HCT116 (cell line): ENCODE data around the gene ACSL5. TPM values are rescaled to one million over a fixed set of nuclear protein-coding genes. Genes with fewer than 3 reads are reported as not detected.

ENCODE experiments used
- ATAC-seq: fragments of 200-7000 bp; cut with Tn5 transposase; 2 replicates; pipeline ENCODE4 v1.9.1; 2020; ENCODE audit warnings: mild to moderate bottlenecking, moderate library complexity
- BruUV-seq: library from RNA; stranded (reverse); fragments of 400-500 nt; replicated peaks from 2 replicates; lab custom pipeline; 2021; lab: Mats Ljungman, UMichigan
- CTCF ChIA-PET: fragments of 300-600 bp; sonication (Branson Sonifier 250); formaldehyde crosslinking; loops from one replicate; lab custom pipeline; 2021; ENCODE audit warnings: antibody characterized with exemption; lab: Charles Lee
- POLR2A ChIA-PET: fragments of 300-600, 350-600 bp; sonication (Branson Sonifier 250); formaldehyde crosslinking; loops from one replicate; lab custom pipeline; 2021; ENCODE audit warnings: antibody characterized with exemption; lab: Charles Lee
- RAD21 ChIA-PET, 2 experiments: fragments of 300-600 bp; sonication (Branson Sonifier 250); formaldehyde crosslinking; loops; one replicate each; lab custom pipeline; 2023; ENCODE audit warnings: low total read pairs in 2 of 2; ENCODE audit not compliant: uncharacterized antibody in 2 of 2, unreplicated experiment in 2 of 2, low non-redundant PET in 1 of 2; lab: Charles Lee
- DNase-seq: peaks from one replicate; pipeline ENCODE4 v3.0.0-alpha.2; 2010; ENCODE audit warnings: low read depth, low spot score
- H2AFZ ChIP-seq: fragments of 200-600 bp; shearing (Covaris generic), sonication (generic); 2 replicates; pipeline ENCODE4 v1.6.1; 2017; ENCODE audit warnings: low read depth, mixed run types, mixed read lengths, antibody characterized with exemption, low read length; ENCODE audit not compliant: poor library complexity, severe bottlenecking
- H3K27ac ChIP-seq: 2 replicates; pipeline ENCODE4 v1.5.1; 2012; ENCODE audit warnings: low read depth, low read length
- H3K27me3 ChIP-seq: fragments of 200-600 bp; sonication (generic); 2 replicates; pipeline ENCODE4 v1.6.1; 2016; ENCODE audit warnings: mixed run types, low read length, mixed read lengths; ENCODE audit not compliant: insufficient read depth
- H3K36me3 ChIP-seq, 2 experiments: fragments of 200-500 bp in 1 of 2; fragments of 200-600 bp in 1 of 2; sonication (Bioruptor generic) in 1 of 2; sonication (generic) in 1 of 2; 2 replicates each; pipeline versions ENCODE4 v1.5.1 to v1.6.1; 2014 to 2016; ENCODE audit warnings: low read length in 2 of 2, inconsistent platforms in 1 of 2, mixed read lengths in 1 of 2, mixed run types in 1 of 2; ENCODE audit not compliant: insufficient read depth in 2 of 2, control insufficient read depth in 1 of 2
- H3K4me1 ChIP-seq, 2 experiments: fragments of 200-600 bp in 1 of 2; sonication (generic) in 1 of 2; 2 replicates each; pipeline versions ENCODE4 v1.5.1 to v1.6.1; 2012 to 2017; ENCODE audit warnings: low read length in 2 of 2, inconsistent platforms in 1 of 2, mild to moderate bottlenecking in 1 of 2, mixed read lengths in 1 of 2, mixed run types in 1 of 2, moderate library complexity in 1 of 2; ENCODE audit not compliant: insufficient read depth in 2 of 2, control insufficient read depth in 1 of 2
- H3K4me2 ChIP-seq: fragments of 200-600 bp; sonication (generic); 2 replicates; pipeline ENCODE4 v1.6.1; 2017; ENCODE audit warnings: mixed run types, low read length, mixed read lengths
- H3K4me3 ChIP-seq, 2 experiments: fragments of 200-600 bp in 1 of 2; sonication (generic) in 1 of 2; replicated peaks in 1 of 2; 2 replicates each; pipeline ENCODE4 v1.5.1; 2011 to 2016; ENCODE audit warnings: low read length in 2 of 2, control low read depth in 1 of 2, low read depth in 1 of 2, mild to moderate bottlenecking in 1 of 2, mixed read lengths in 1 of 2, mixed run types in 1 of 2
- H3K79me2 ChIP-seq: fragments of 200-600 bp; sonication (generic); 2 replicates; pipeline ENCODE4 v1.6.1; 2017; ENCODE audit warnings: mild to moderate bottlenecking, mixed run types, low read length, moderate library complexity, mixed read lengths; ENCODE audit not compliant: insufficient read depth
- H3K9ac ChIP-seq: fragments of 200-600 bp; sonication (generic); 2 replicates; pipeline ENCODE4 v1.6.1; 2016; ENCODE audit warnings: low read length, mixed read lengths
- H3K9me2 ChIP-seq: fragments of 200-600 bp; sonication (generic), shearing (Covaris generic); 2 replicates; pipeline ENCODE4 v1.6.1; 2017; ENCODE audit warnings: mixed run types, mild to moderate bottlenecking, moderate library complexity; ENCODE audit not compliant: insufficient read depth
- H3K9me3 ChIP-seq, 2 experiments: fragments of 200-500 bp in 1 of 2; fragments of 200-600 bp in 1 of 2; sonication (Bioruptor generic) in 1 of 2; sonication (generic) in 1 of 2; 2 replicates each; pipeline ENCODE4 v1.6.1; 2014 to 2017; ENCODE audit warnings: low read length in 2 of 2, mixed read lengths in 2 of 2, inconsistent platforms in 1 of 2, low read depth in 1 of 2, mild to moderate bottlenecking in 1 of 2, mixed run types in 1 of 2, moderate library complexity in 1 of 2; ENCODE audit not compliant: control insufficient read depth in 1 of 2, insufficient read depth in 1 of 2
- H4K20me1 ChIP-seq: fragments of 200-600 bp; sonication (generic), shearing (Covaris generic); 2 replicates; pipeline ENCODE4 v1.6.1; 2017; ENCODE audit warnings: mixed run types, mild to moderate bottlenecking, moderate library complexity; ENCODE audit not compliant: insufficient read depth
- ATF3 ChIP-seq: IDR thresholded peaks from 2 replicates; pipeline ENCODE4 v1.6.1; 2012
- CEBPB ChIP-seq: IDR thresholded peaks from 2 replicates; pipeline ENCODE4 v1.6.1; 2012; ENCODE audit warnings: low read depth
- ELF1 ChIP-seq: IDR thresholded peaks from 2 replicates; pipeline ENCODE4 v1.6.1; 2012; ENCODE audit warnings: low read depth, borderline replicate concordance
- EZH2 ChIP-seq: fragments of 200-600 bp; sonication (generic); IDR thresholded peaks from 2 replicates; pipeline ENCODE4 v1.6.1; 2017; ENCODE audit warnings: antibody characterized with exemption, mixed run types
- EZH2phosphoT487 ChIP-seq: fragments of 200-600 bp; IDR thresholded peaks from 2 replicates; pipeline ENCODE4 v1.6.1; 2018; ENCODE audit warnings: antibody characterized with exemption, borderline replicate concordance
- FOSL1 ChIP-seq: IDR thresholded peaks from 2 replicates; pipeline ENCODE4 v1.6.1; 2012; ENCODE audit warnings: low read depth
- JUND ChIP-seq: IDR thresholded peaks from 2 replicates; pipeline ENCODE4 v1.6.1; 2012
- POLR2A ChIP-seq: IDR thresholded peaks from 2 replicates; pipeline ENCODE4 v1.7.0; 2011; ENCODE audit warnings: borderline replicate concordance; ENCODE audit not compliant: insufficient read depth, insufficient read length; ENCODE audit errors: extremely low read depth
- POLR2AphosphoS5 ChIP-seq: IDR thresholded peaks from 2 replicates; pipeline ENCODE4 v1.6.1; 2011; ENCODE audit warnings: mild to moderate bottlenecking, low read depth, low read length, moderate library complexity
- RAD21 ChIP-seq: IDR thresholded peaks from 2 replicates; pipeline ENCODE4 v1.6.1; 2012; ENCODE audit warnings: low read depth, mild to moderate bottlenecking
- SP1 ChIP-seq: IDR thresholded peaks from 2 replicates; pipeline ENCODE4 v1.6.1; 2012; ENCODE audit warnings: low read depth
- SRF ChIP-seq: IDR thresholded peaks from 2 replicates; pipeline ENCODE4 v1.6.1; 2012; ENCODE audit warnings: low read depth
- TCF7L2 ChIP-seq: IDR thresholded peaks from 2 replicates; pipeline ENCODE4 v1.7.0; 2011; ENCODE audit warnings: borderline replicate concordance, inconsistent platforms; ENCODE audit not compliant: insufficient read depth, insufficient read length; ENCODE audit errors: extremely low read depth
- YY1 ChIP-seq: IDR thresholded peaks from 2 replicates; pipeline ENCODE4 v1.6.1; 2011; ENCODE audit warnings: low read length, low read depth, moderate library complexity, mild to moderate bottlenecking; ENCODE audit not compliant: insufficient replicate concordance; ENCODE audit errors: extremely low read depth
- ZBTB33 ChIP-seq: IDR thresholded peaks from 2 replicates; pipeline ENCODE4 v1.6.1; 2011; ENCODE audit warnings: mild to moderate bottlenecking, low read length, moderate library complexity; ENCODE audit not compliant: insufficient replicate concordance; ENCODE audit errors: extremely low read depth
- ZFX ChIP-seq: fragments of 450-650 bp; IDR thresholded peaks from 2 replicates; pipeline ENCODE4 v1.6.1; 2017
- ZNF274 ChIP-seq: fragments of 200-500 bp; sonication (Bioruptor generic); IDR thresholded peaks from 2 replicates; pipeline ENCODE4 v1.6.1; 2014; ENCODE audit warnings: mild to moderate bottlenecking, low read depth, low read length, inconsistent platforms
- intact Hi-C: fragments of 100-400 bp; cut with micrococcal nuclease; formaldehyde crosslinking; loops from 2 replicates; pipeline ENCODE4 v1.10.0; 2022
- total RNA-seq: library from RNA; stranded (reverse); gene quantifications from one replicate; pipeline ENCODE4 v1.2.1, GENCODE V29; 2021; ENCODE audit not compliant: unreplicated experiment
- TF ChIP-seq, protein P1 (sequence below): IDR thresholded peaks from 2 replicates; pipeline ENCODE4 v1.6.1; 2012; ENCODE audit warnings: low read depth

The ACSL5 gene
- total RNA-seq, 1 experiment from 2014 or later = 195 TPM

DNA sequence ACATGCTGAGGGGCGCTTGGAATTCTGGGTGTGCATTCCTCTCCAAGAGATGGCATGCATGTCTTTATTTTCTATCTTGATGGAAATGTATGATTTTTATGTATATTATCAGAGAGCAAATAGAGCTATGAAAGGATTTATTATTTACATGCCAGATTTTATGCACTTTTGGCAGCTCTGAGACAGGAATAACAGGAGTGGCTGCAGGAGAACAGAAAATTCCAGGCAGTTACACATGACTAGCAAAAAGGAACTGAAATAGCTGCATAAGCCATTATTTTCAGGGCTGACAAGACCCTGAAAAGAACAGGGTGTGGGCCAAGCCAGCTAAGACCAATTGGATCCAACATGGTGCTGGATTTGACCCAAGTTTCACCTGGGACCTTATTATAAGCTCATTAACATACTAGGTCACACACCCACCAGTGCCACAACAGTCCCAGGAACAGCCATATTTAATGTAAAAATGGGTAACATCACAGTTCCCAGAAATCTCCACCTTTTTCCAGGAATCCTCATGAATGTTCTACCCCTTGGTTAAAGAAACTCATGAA lies 43.2 kb upstream of the ACSL5 start:
- POLR2A ChIA-PET = interaction anchor here (0.7 to 1.7 kb wide), 4 partner anchors 44 to 74 kb away, joined by 3 to 4 read pairs (median 4); no protein-coding TSS in a partner anchor
- H3K27ac ChIP-seq = peak overlapping the region; percentile 60
- H3K36me3 ChIP-seq = no peaks in the 10 kb centered on the region
- H3K9ac ChIP-seq = peak overlapping the region; percentile 48
- H3K27me3 ChIP-seq = no peaks in the 10 kb centered on the region
- no peak overlapping the region for H3K4me3 ChIP-seq
- peak overlapping the region; percentile 2 for H2AFZ ChIP-seq
- intact Hi-C loops = no loop called here
- BruUV-seq = no TSS peak
- H3K9me3 ChIP-seq = no peaks in the 10 kb centered on the region
- H3K79me2 ChIP-seq = no peaks in the 10 kb centered on the region
- CTCF ChIA-PET = interaction anchor here (0.8 to 1.7 kb wide), 4 partner anchors 15 to 194 kb away, joined by 3 to 9 read pairs (median 3); no protein-coding TSS in a partner anchor
- no peaks in the 10 kb centered on the region for H4K20me1 ChIP-seq
- DNase-seq (no peak), ATAC-seq (no peak)
- peak overlapping the region; percentile 67 for H3K4me2 ChIP-seq
- no peaks in the 10 kb centered on the region for H3K9me2 ChIP-seq
- RAD21 ChIA-PET = no interaction called here
- TF ChIP-seq, protein P1, sequence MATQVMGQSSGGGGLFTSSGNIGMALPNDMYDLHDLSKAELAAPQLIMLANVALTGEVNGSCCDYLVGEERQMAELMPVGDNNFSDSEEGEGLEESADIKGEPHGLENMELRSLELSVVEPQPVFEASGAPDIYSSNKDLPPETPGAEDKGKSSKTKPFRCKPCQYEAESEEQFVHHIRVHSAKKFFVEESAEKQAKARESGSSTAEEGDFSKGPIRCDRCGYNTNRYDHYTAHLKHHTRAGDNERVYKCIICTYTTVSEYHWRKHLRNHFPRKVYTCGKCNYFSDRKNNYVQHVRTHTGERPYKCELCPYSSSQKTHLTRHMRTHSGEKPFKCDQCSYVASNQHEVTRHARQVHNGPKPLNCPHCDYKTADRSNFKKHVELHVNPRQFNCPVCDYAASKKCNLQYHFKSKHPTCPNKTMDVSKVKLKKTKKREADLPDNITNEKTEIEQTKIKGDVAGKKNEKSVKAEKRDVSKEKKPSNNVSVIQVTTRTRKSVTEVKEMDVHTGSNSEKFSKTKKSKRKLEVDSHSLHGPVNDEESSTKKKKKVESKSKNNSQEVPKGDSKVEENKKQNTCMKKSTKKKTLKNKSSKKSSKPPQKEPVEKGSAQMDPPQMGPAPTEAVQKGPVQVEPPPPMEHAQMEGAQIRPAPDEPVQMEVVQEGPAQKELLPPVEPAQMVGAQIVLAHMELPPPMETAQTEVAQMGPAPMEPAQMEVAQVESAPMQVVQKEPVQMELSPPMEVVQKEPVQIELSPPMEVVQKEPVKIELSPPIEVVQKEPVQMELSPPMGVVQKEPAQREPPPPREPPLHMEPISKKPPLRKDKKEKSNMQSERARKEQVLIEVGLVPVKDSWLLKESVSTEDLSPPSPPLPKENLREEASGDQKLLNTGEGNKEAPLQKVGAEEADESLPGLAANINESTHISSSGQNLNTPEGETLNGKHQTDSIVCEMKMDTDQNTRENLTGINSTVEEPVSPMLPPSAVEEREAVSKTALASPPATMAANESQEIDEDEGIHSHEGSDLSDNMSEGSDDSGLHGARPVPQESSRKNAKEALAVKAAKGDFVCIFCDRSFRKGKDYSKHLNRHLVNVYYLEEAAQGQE = no peak
- TF ChIP-seq EZH2phosphoT487 (no peak), ATF3 (no peak), FOSL1 (no peak), ZFX (no peak), ZBTB33 (no peak), JUND (no peak), POLR2AphosphoS5 (no peak; the same call in 1 of the 2 replicates), CEBPB (no peak), ZNF274 (no peak), SRF (no peak), TCF7L2 (no peak), RAD21 (no peak), SP1 (no peak), YY1 (no peak), EZH2 (no peak), POLR2A (no peak), ELF1 (no peak)
- H3K4me1 ChIP-seq = peaks cover 67 to 83% of the 10 kb centered on the region in 2 experiments
